ENCODE measurements around the gene WDR81. TPM values are rescaled to one million over a fixed set of nuclear protein-coding genes. Genes with fewer than 3 reads are reported as not detected.

The WDR81 gene
- total RNA-seq, 1 donor from 2014 or later, result 13.4 TPM

DNA sequence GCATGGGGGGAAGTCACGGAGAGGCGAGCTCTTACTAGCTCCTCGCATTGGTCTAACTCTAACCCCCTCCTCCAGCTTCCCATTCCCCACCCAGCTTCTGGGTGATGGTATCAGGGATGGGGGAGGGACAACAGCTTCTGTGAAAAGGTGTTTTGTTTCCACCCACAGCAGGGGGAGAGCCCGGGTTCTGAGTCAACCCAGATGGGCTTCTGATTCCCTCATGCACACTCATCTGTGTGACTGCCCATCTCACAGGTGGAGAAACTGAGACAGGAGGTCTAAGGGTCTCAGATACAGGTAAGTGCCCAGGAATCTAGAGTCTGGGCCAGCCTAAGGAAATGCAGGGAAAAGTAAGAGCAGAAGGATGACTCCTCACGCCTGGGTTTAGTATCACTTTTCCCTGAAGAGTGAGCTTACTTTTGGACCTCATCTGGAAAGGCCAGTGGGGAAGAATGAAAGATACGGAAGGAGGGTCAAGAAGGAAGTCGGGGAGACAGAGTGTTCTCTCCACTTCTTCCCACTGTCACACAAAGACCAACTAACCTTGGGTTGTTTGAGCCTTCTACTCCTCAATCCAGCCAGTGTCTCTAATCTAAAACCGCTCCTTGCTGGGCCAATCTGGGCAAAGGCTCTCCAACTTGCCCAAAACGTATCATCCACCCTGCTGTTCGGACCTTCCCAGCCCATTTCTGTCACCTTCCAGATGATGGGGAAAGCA, 11.2 kb upstream of the WDR81 start:
- TF ChIP-seq, protein P1, sequence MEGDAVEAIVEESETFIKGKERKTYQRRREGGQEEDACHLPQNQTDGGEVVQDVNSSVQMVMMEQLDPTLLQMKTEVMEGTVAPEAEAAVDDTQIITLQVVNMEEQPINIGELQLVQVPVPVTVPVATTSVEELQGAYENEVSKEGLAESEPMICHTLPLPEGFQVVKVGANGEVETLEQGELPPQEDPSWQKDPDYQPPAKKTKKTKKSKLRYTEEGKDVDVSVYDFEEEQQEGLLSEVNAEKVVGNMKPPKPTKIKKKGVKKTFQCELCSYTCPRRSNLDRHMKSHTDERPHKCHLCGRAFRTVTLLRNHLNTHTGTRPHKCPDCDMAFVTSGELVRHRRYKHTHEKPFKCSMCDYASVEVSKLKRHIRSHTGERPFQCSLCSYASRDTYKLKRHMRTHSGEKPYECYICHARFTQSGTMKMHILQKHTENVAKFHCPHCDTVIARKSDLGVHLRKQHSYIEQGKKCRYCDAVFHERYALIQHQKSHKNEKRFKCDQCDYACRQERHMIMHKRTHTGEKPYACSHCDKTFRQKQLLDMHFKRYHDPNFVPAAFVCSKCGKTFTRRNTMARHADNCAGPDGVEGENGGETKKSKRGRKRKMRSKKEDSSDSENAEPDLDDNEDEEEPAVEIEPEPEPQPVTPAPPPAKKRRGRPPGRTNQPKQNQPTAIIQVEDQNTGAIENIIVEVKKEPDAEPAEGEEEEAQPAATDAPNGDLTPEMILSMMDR (IDR thresholded peaks at IDR 0.05; ENCODE audit: partially characterized antibody, unreplicated experiment), result no peak
- no peaks in the 10 kb centered on the region for H3K27me3 Mint-ChIP-seq (ENCODE audit: unreplicated experiment)
- peaks cover 7% of the 10 kb centered on the region for H3K4me1 Mint-ChIP-seq (ENCODE audit: low read depth, unreplicated experiment)
- DNase-seq, result no peak
- peak overlapping the region; percentile 89 for H3K4me3 Mint-ChIP-seq (ENCODE audit: unreplicated experiment)
- H3K9me3 Mint-ChIP-seq (ENCODE audit: unreplicated experiment), result peaks cover 14% of the 10 kb centered on the region
- H3K36me3 Mint-ChIP-seq (ENCODE audit: unreplicated experiment), result no peaks in the 10 kb centered on the region
- no peak overlapping the region for H3K27ac Mint-ChIP-seq (ENCODE audit: unreplicated experiment)

DNA sequence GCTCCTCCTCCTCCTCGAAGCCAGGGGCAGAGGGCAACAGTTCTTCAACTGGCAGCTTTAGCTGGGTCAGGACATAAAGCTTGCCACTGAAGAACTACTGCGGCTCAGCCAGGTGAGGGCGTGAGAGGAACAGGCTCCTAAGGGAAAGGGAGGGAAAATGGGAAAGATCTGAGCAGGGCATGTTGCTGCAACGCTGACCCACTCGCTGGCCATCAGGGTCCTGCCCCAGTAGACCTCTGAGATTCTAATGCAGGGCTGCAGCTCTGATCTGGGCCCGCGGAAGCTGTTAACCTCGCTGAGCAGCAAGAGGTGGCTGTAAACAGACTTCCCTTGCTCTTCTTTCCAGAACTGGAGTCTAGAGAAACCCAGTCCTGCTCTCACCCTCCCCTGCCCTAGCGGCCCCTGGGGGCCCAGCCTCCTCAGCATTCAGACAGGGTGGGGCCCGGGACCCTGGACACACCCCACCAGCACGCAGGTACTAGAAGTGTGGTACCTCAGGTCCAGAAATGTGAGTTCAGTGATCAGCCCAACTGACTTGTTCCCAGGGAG, 10.6 kb upstream of the WDR81 start:
- H3K4me1 Mint-ChIP-seq (ENCODE audit: low read depth, unreplicated experiment), result peaks cover 7% of the 10 kb centered on the region
- peak; percentile 60 for DNase-seq

DNA sequence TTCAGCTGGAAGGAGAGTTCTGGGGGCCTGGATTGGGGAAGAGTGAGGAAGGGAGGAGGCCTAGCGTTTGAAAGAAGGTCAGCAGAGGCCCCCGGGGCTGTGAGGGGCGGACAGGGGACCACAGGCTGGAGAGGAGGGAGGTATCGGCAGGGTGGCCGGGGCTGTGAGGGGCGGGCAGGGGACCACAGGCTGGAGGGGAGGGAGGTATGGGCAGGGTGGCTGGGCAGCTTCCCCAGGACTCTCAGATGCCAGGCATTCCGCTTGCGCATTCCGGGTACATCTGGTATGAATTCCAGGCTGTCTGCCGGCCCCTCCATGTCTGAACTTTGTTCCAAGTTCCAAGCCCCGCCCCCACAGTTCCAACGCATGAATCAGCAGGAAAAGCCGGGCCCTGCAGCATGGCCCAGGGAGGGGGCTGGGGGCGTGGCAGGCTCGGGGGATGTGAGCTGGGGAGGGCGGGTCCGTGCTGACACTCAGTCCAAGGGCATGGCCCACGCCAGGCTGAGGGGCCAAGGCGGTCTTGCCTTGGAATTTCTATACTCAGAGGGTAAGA, 10.0 kb upstream of the WDR81 start:
- TF ChIP-seq, protein P1 (IDR thresholded peaks at IDR 0.05; ENCODE audit: partially characterized antibody, unreplicated experiment), result no peak
- Mint-ChIP-seq H3K27ac (ENCODE audit: unreplicated experiment) (no peak overlapping the region), H3K4me1 (ENCODE audit: low read depth, unreplicated experiment) (peaks cover 7% of the 10 kb centered on the region), H3K27me3 (ENCODE audit: unreplicated experiment) (no peaks in the 10 kb centered on the region), H3K4me3 (ENCODE audit: unreplicated experiment) (peak overlapping the region; percentile 89), H3K9me3 (ENCODE audit: unreplicated experiment) (peaks cover 13% of the 10 kb centered on the region), H3K36me3 (ENCODE audit: unreplicated experiment) (no peaks in the 10 kb centered on the region)
- peak; percentile 76 for DNase-seq

More for the DNA sequence above, 10.6 kb upstream of the WDR81 start:
- no peak overlapping the region for H3K27ac Mint-ChIP-seq (ENCODE audit: unreplicated experiment)
- H3K4me3 Mint-ChIP-seq (ENCODE audit: unreplicated experiment), result peak overlapping the region; percentile 89
- no peaks in the 10 kb centered on the region for H3K27me3 Mint-ChIP-seq (ENCODE audit: unreplicated experiment)
- TF ChIP-seq, protein P1 (IDR thresholded peaks at IDR 0.05; ENCODE audit: partially characterized antibody, unreplicated experiment), result no peak
- peaks cover 14% of the 10 kb centered on the region for H3K9me3 Mint-ChIP-seq (ENCODE audit: unreplicated experiment)
- H3K36me3 Mint-ChIP-seq (ENCODE audit: unreplicated experiment), result no peaks in the 10 kb centered on the region

DNA sequence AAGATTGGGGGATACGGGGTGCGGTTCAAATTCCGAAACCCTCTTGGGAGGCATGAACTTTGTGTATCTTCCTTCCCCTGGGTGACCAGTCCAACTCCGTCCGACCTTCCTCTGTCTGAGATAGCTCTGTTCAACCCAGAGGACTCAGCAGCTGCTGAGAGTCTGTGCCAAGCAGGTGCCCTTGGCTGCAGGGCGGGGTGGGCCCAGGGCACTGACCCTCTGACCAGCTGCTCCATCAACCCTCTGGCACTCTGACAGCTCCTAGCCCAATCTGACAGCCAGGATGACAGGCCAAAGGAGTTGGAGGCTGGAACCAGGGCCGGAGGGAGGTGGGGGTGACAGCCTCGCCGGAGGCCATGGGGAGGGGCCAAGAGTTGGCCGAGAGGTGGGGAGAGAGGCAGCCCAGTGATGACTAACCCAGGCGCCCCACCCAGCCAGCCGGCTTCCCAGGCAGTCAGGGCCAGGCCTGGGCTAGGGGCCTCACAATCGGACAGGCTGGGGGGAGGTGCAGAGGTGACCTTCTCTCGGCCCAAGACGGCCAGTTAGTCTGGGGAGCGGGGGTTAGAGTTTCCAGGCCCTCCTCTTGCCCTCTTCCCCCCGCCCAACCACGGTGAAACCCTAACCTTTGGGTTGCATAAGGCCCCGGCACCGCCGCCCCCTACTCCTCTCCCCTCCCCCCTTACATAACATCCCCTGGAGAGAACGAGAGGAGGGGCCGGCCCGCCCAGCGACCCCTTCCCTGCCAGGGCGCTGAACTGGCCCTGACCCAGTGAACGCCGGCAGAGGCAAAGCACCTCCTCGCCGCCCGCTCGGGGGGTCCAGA, 9.3 kb upstream of the WDR81 start:
- Mint-ChIP-seq H3K4me1 (ENCODE audit: low read depth, unreplicated experiment) (peaks cover 7% of the 10 kb centered on the region), H3K27ac (ENCODE audit: unreplicated experiment) (peak overlapping the region; percentile 59)

More for the DNA sequence above, 9.3 kb upstream of the WDR81 start:
- H3K9me3 Mint-ChIP-seq (ENCODE audit: unreplicated experiment), result peaks cover 14% of the 10 kb centered on the region
- TF ChIP-seq, protein P1 (IDR thresholded peaks at IDR 0.05; ENCODE audit: partially characterized antibody, unreplicated experiment), result no peak
- DNase-seq, result peak; percentile 72
- no peaks in the 10 kb centered on the region for H3K27me3 Mint-ChIP-seq (ENCODE audit: unreplicated experiment)
- no peaks in the 10 kb centered on the region for H3K36me3 Mint-ChIP-seq (ENCODE audit: unreplicated experiment)
- H3K4me3 Mint-ChIP-seq (ENCODE audit: unreplicated experiment), result peak overlapping the region; percentile 89

Measured in glutamatergic neuron (in vitro differentiated cells).